Activated CD4-positive, alpha-beta T cell treated with anti-CD3 and anti-CD28 coated beads, Interleukin-2, amount 10 ng/mL, durations not matched to agents 7 days and 5 days (primary cell): ENCODE results near the gene NR2F1-AS1. TPM values are rescaled to one million over a fixed set of nuclear protein-coding genes. Genes with fewer than 3 reads are reported as not detected.

Experiments used
- CTCF ChIA-PET: fragments of 350-600 bp; sonication (Branson Sonifier 250); formaldehyde crosslinking; loops from one replicate; lab custom pipeline; 2021; ENCODE audit warnings: antibody characterized with exemption; lab: Charles Lee
- POLR2A ChIA-PET: fragments of 350-600 bp; sonication (Branson Sonifier 250); formaldehyde crosslinking; loops from one replicate; lab custom pipeline; 2021; ENCODE audit warnings: antibody characterized with exemption; lab: Charles Lee
- DNase-seq: peaks from one replicate; pipeline ENCODE4 v3.0.0-alpha.2; 2020
- H3K27ac Mint-ChIP-seq: one replicate; pipeline ENCODE4 v1.8.0; 2021; ENCODE audit warnings: mild to moderate bottlenecking, moderate library complexity, mixed read lengths
- H3K27me3 Mint-ChIP-seq: one replicate; pipeline ENCODE4 v1.8.0; 2021; ENCODE audit warnings: mixed read lengths
- H3K36me3 Mint-ChIP-seq: one replicate; pipeline ENCODE4 v1.8.0; 2021; ENCODE audit warnings: low read depth, mixed read lengths
- H3K4me1 Mint-ChIP-seq: one replicate; pipeline ENCODE4 v1.8.0; 2021; ENCODE audit warnings: mixed read lengths
- H3K4me3 Mint-ChIP-seq: one replicate; pipeline ENCODE4 v1.8.0; 2021; ENCODE audit warnings: mild to moderate bottlenecking, moderate library complexity, mixed read lengths
- H3K9me3 Mint-ChIP-seq: one replicate; pipeline ENCODE4 v1.8.0; 2021; ENCODE audit warnings: mixed read lengths
- total RNA-seq, 2 experiments: library from RNA; stranded (reverse); gene quantifications; one replicate each; pipeline ENCODE4 v1.2.3, GENCODE V29; 2021

NR2F1-AS1 gene
- not detected for total RNA-seq

GRCh38 chr5:93580927-93581445, at the start of gene NR2F1-AS1:
Gene NR2F1-AS1 (minus strand): TSS chr5:93581219.
- Mint-ChIP-seq H3K4me1 (peaks cover 20% of the 10 kb centered on the region), H3K27me3 (peaks cover 49% of the 10 kb centered on the region), H3K4me3 (no peak within 1 kb of the TSS), H3K27ac (no peak within 1 kb of the TSS), H3K36me3 (no peaks in the 10 kb centered on the region), H3K9me3 (no peaks in the 10 kb centered on the region)
- no peak for DNase-seq
- POLR2A ChIA-PET: no interaction called here
- CTCF ChIA-PET: no interaction called here

GRCh38 chr5:93626801-93627200, 45.8 kb upstream of the NR2F1-AS1 start:
- peaks cover under 1% of the 10 kb centered on the region for H3K4me1 Mint-ChIP-seq
- H3K27ac Mint-ChIP-seq: no peak overlapping the region
- H3K9me3 Mint-ChIP-seq: no peaks in the 10 kb centered on the region
- DNase-seq: no peak
- H3K36me3 Mint-ChIP-seq: no peaks in the 10 kb centered on the region
- H3K27me3 Mint-ChIP-seq: peaks cover 21% of the 10 kb centered on the region
- H3K4me3 Mint-ChIP-seq: no peak overlapping the region
- ChIA-PET CTCF (no interaction called here), POLR2A (no interaction called here)

GRCh38 chr5:93623153-93623552, 42.1 kb upstream of the NR2F1-AS1 start:
- Mint-ChIP-seq H3K27ac (no peak overlapping the region), H3K27me3 (peaks cover 42% of the 10 kb centered on the region), H3K4me1 (peaks cover 17% of the 10 kb centered on the region), H3K9me3 (no peaks in the 10 kb centered on the region), H3K4me3 (no peak overlapping the region), H3K36me3 (peaks cover 1% of the 10 kb centered on the region)
- no peak for DNase-seq
- ChIA-PET POLR2A (no interaction called here), CTCF (no interaction called here)

- DNase-seq: peak; percentile 17
- Mint-ChIP-seq H3K36me3 (peaks cover 1% of the 10 kb centered on the region), H3K9me3 (no peaks in the 10 kb centered on the region), H3K4me1 (peaks cover 17% of the 10 kb centered on the region), H3K4me3 (no peak overlapping the region), H3K27ac (no peak overlapping the region), H3K27me3 (peaks cover 42% of the 10 kb centered on the region)
- ChIA-PET POLR2A (no interaction called here), CTCF (interaction anchor here (0.7 kb wide), 1 partner anchor 28 kb away, joined by 3 read pairs; no protein-coding TSS in a partner anchor)
Observed at GRCh38 chr5:93622240-93622885, 41.3 kb upstream of the NR2F1-AS1 start.

- POLR2A ChIA-PET: no interaction called here
- DNase-seq: no peak
Observed at GRCh38 chr5:93621327-93621798, 40.3 kb upstream of the NR2F1-AS1 start.

GRCh38 chr5:93620487-93621326, 39.7 kb upstream of the NR2F1-AS1 start:
- POLR2A ChIA-PET: no interaction called here

More at GRCh38 chr5:93621327-93621798, 40.3 kb upstream of the NR2F1-AS1 start:
- CTCF ChIA-PET: interaction anchor here (1.4 kb wide), 1 partner anchor 14 kb away, joined by 3 read pairs; no protein-coding TSS in a partner anchor
- H3K4me1 Mint-ChIP-seq: peaks cover 17% of the 10 kb centered on the region
- H3K27ac Mint-ChIP-seq: no peak overlapping the region
- H3K36me3 Mint-ChIP-seq: peaks cover 1% of the 10 kb centered on the region
- no peaks in the 10 kb centered on the region for H3K9me3 Mint-ChIP-seq
- H3K4me3 Mint-ChIP-seq: peak overlapping the region; percentile 45
- peaks cover 46% of the 10 kb centered on the region for H3K27me3 Mint-ChIP-seq

GRCh38 chr5:93616538-93617174, 35.6 kb upstream of the NR2F1-AS1 start:
- ChIA-PET POLR2A (no interaction called here), CTCF (no interaction called here)
- no peak overlapping the region for H3K27ac Mint-ChIP-seq
- no peak overlapping the region for H3K4me3 Mint-ChIP-seq
- H3K4me1 Mint-ChIP-seq: peaks cover 18% of the 10 kb centered on the region
- peaks cover 63% of the 10 kb centered on the region for H3K27me3 Mint-ChIP-seq
- H3K9me3 Mint-ChIP-seq: no peaks in the 10 kb centered on the region
- no peak for DNase-seq
- H3K36me3 Mint-ChIP-seq: peaks cover 3% of the 10 kb centered on the region

More at GRCh38 chr5:93620487-93621326, 39.7 kb upstream of the NR2F1-AS1 start:
- H3K27me3 Mint-ChIP-seq: peaks cover 50% of the 10 kb centered on the region
- peaks cover 17% of the 10 kb centered on the region for H3K4me1 Mint-ChIP-seq
- H3K4me3 Mint-ChIP-seq: peak overlapping the region; percentile 86
- CTCF ChIA-PET: interaction anchor here (1.4 kb wide), 1 partner anchor 13 kb away, joined by 3 read pairs; no protein-coding TSS in a partner anchor
- no peaks in the 10 kb centered on the region for H3K9me3 Mint-ChIP-seq
- peak; percentile 47 for DNase-seq
- H3K36me3 Mint-ChIP-seq: peaks cover 1% of the 10 kb centered on the region
- peak overlapping the region; percentile 77 for H3K27ac Mint-ChIP-seq

GRCh38 chr5:93612855-93613243, 31.8 kb upstream of the NR2F1-AS1 start:
- no peaks in the 10 kb centered on the region for H3K9me3 Mint-ChIP-seq
- POLR2A ChIA-PET: no interaction called here
- H3K27ac Mint-ChIP-seq: no peak overlapping the region
- peaks cover 2% of the 10 kb centered on the region for H3K36me3 Mint-ChIP-seq
- H3K4me1 Mint-ChIP-seq: peaks cover 8% of the 10 kb centered on the region
- H3K27me3 Mint-ChIP-seq: peaks cover 80% of the 10 kb centered on the region
- H3K4me3 Mint-ChIP-seq: no peak overlapping the region
- CTCF ChIA-PET: interaction anchor here (1.2 kb wide), 1 partner anchor 17 kb away, joined by 3 read pairs; no protein-coding TSS in a partner anchor
- DNase-seq: no peak

GRCh38 chr5:93611976-93612854, 31.2 kb upstream of the NR2F1-AS1 start:
- ChIA-PET CTCF (interaction anchor here (1.2 kb wide), 2 partner anchors 11 to 17 kb away, joined by 3 read pairs; no protein-coding TSS in a partner anchor), POLR2A (no interaction called here)
- Mint-ChIP-seq H3K9me3 (no peaks in the 10 kb centered on the region), H3K4me1 (peaks cover 10% of the 10 kb centered on the region), H3K27ac (no peak overlapping the region), H3K27me3 (peaks cover 86% of the 10 kb centered on the region), H3K36me3 (peaks cover 2% of the 10 kb centered on the region), H3K4me3 (no peak overlapping the region)
- no peak for DNase-seq

- Mint-ChIP-seq H3K9me3 (no peaks in the 10 kb centered on the region), H3K36me3 (peaks cover 2% of the 10 kb centered on the region), H3K27ac (no peak overlapping the region), H3K27me3 (peaks cover 87% of the 10 kb centered on the region), H3K4me1 (peaks cover 10% of the 10 kb centered on the region), H3K4me3 (no peak overlapping the region)
- ChIA-PET POLR2A (no interaction called here), CTCF (interaction anchor here (1.2 kb wide), 1 partner anchor 10 kb away, joined by 3 read pairs; no protein-coding TSS in a partner anchor)
- no peak for DNase-seq
Observed at GRCh38 chr5:93611273-93611975, 30.4 kb upstream of the NR2F1-AS1 start.

GRCh38 chr5:93610581-93611272, 29.7 kb upstream of the NR2F1-AS1 start:
- H3K4me3 Mint-ChIP-seq: no peak overlapping the region
- H3K27ac Mint-ChIP-seq: no peak overlapping the region
- H3K9me3 Mint-ChIP-seq: no peaks in the 10 kb centered on the region
- peaks cover 2% of the 10 kb centered on the region for H3K36me3 Mint-ChIP-seq
- peaks cover 10% of the 10 kb centered on the region for H3K4me1 Mint-ChIP-seq
- peaks cover 90% of the 10 kb centered on the region for H3K27me3 Mint-ChIP-seq
- no peak for DNase-seq
- ChIA-PET POLR2A (no interaction called here), CTCF (no interaction called here)
